Panc1 (cell line): Measurements from ENCODE around the gene ARHGAP23. TPM values are rescaled to one million over a fixed set of nuclear protein-coding genes. Genes with fewer than 3 reads are reported as not detected.

Experiments used
- ATAC-seq: fragments of 200-7000 bp; cut with Tn5 transposase; 2 replicates; pipeline ENCODE4 v1.9.1; 2020; ENCODE audit warnings: mild to moderate bottlenecking, moderate library complexity
- BruUV-seq: library from RNA; stranded (reverse); fragments of 400-500 nt; replicated peaks from 2 replicates; lab custom pipeline; 2021; lab: Mats Ljungman, UMichigan
- CTCF ChIA-PET: fragments of 300-600 bp; sonication (Branson Sonifier 250); formaldehyde crosslinking; loops from one replicate; lab custom pipeline; 2022; ENCODE audit warnings: antibody characterized with exemption; lab: Charles Lee
- POLR2A ChIA-PET: fragments of 300-600 bp; sonication (Branson Sonifier 250); formaldehyde crosslinking; loops from one replicate; lab custom pipeline; 2022; ENCODE audit warnings: antibody characterized with exemption; lab: Charles Lee
- DNase-seq: peaks from one replicate; pipeline ENCODE4 v3.0.0-alpha.2; 2010; ENCODE audit warnings: low read depth, low spot score
- H3K27ac ChIP-seq: 2 replicates; pipeline ENCODE4 v1.5.1; 2011; ENCODE audit warnings: mild to moderate bottlenecking, low read length, inconsistent platforms
- H3K27me3 ChIP-seq: fragments of 200-500 bp; sonication (Bioruptor generic); 2 replicates; pipeline ENCODE4 v1.6.0; 2014; ENCODE audit warnings: low read length, inconsistent platforms; ENCODE audit not compliant: control insufficient read depth, insufficient read depth
- H3K36me3 ChIP-seq: fragments of 200-500 bp; sonication (Bioruptor generic); 2 replicates; pipeline ENCODE4 v1.5.1; 2014; ENCODE audit warnings: inconsistent platforms, mild to moderate bottlenecking, low read length, moderate library complexity; ENCODE audit not compliant: control insufficient read depth, insufficient read depth
- H3K4me1 ChIP-seq: 2 replicates; pipeline ENCODE4 v1.5.1; 2011; ENCODE audit warnings: inconsistent platforms, mild to moderate bottlenecking, low read length, moderate library complexity; ENCODE audit not compliant: control insufficient read depth, insufficient read depth
- H3K4me3 ChIP-seq, 2 experiments: 2 replicates each; pipeline ENCODE4 v1.5.1; 2011 to 2012; ENCODE audit warnings: low read depth in 2 of 2, low read length in 2 of 2, mild to moderate bottlenecking in 2 of 2, inconsistent platforms in 1 of 2, moderate library complexity in 1 of 2
- H3K9me3 ChIP-seq: fragments of 200-500 bp; sonication (Bioruptor generic); 2 replicates; pipeline ENCODE4 v1.5.1; 2014; ENCODE audit warnings: low read depth, mild to moderate bottlenecking, inconsistent platforms, low read length, moderate library complexity; ENCODE audit not compliant: control insufficient read depth, insufficient read depth
- POLR2AphosphoS5 ChIP-seq: IDR thresholded peaks from 2 replicates; pipeline ENCODE4 v1.6.1; 2012; ENCODE audit warnings: mild to moderate bottlenecking, low read depth, low read length, moderate library complexity
- REST ChIP-seq, 2 experiments: IDR thresholded peaks; 2 replicates each; pipeline ENCODE4 v1.6.1; 2011 to 2012; ENCODE audit warnings: low read depth in 2 of 2, control low read depth in 1 of 2, low read length in 1 of 2, mild to moderate bottlenecking in 1 of 2, moderate library complexity in 1 of 2; ENCODE audit not compliant: insufficient read depth in 1 of 2
- SIN3A ChIP-seq: IDR thresholded peaks from 2 replicates; pipeline ENCODE4 v1.6.1; 2012; ENCODE audit warnings: low read depth, mild to moderate bottlenecking, low read length, moderate library complexity, borderline replicate concordance; ENCODE audit not compliant: insufficient read depth
- TCF7L2 ChIP-seq: IDR thresholded peaks from 2 replicates; pipeline ENCODE4 v1.6.1; 2011; ENCODE audit warnings: mild to moderate bottlenecking, low read depth, low read length, inconsistent platforms
- in situ Hi-C: cut with HindIII; loops from 2 replicates; pipeline ENCODE4 v1.10.0; 2016; ENCODE audit warnings: low sequenced_read_pairs, low pct_unique_long_range_greater_than_20kb
- intact Hi-C: fragments of 100-400 bp; cut with micrococcal nuclease; formaldehyde crosslinking; loops from one replicate; pipeline ENCODE4 v1.10.0; 2022; ENCODE audit not compliant: unreplicated experiment
- total RNA-seq: library from RNA; stranded (reverse); gene quantifications from one replicate; pipeline ENCODE4 v1.2.1, GENCODE V29; 2021; ENCODE audit not compliant: unreplicated experiment
- TF ChIP-seq, protein P1 (sequence below): fragments of 450-650 bp; IDR thresholded peaks from 2 replicates; pipeline ENCODE4 v1.5.1; 2017; ENCODE audit warnings: mild to moderate bottlenecking

The ARHGAP23 gene
- total RNA-seq, 1 experiment from 2014 or later: 33.0 TPM

GRCh38 chr17:38535886-38536285 is 107.6 kb downstream of the ARHGAP23 start:
- Histone ChIP-seq H3K36me3 (no peaks in the 10 kb centered on the region), H3K27ac (no peak overlapping the region), H3K4me1 (no peaks in the 10 kb centered on the region), H3K27me3 (no peaks in the 10 kb centered on the region), H3K9me3 (no peaks in the 10 kb centered on the region), H3K4me3 (no peak overlapping the region)
- DNase-seq (no peak), ATAC-seq (no peak)
- no peak for TF ChIP-seq REST (IDR thresholded peaks at IDR 0.05; ENCODE audit: insufficient read depth in 1 of 2, low read depth in 2 of 2, low read length in 1 of 2)
- TF ChIP-seq, protein P1, sequence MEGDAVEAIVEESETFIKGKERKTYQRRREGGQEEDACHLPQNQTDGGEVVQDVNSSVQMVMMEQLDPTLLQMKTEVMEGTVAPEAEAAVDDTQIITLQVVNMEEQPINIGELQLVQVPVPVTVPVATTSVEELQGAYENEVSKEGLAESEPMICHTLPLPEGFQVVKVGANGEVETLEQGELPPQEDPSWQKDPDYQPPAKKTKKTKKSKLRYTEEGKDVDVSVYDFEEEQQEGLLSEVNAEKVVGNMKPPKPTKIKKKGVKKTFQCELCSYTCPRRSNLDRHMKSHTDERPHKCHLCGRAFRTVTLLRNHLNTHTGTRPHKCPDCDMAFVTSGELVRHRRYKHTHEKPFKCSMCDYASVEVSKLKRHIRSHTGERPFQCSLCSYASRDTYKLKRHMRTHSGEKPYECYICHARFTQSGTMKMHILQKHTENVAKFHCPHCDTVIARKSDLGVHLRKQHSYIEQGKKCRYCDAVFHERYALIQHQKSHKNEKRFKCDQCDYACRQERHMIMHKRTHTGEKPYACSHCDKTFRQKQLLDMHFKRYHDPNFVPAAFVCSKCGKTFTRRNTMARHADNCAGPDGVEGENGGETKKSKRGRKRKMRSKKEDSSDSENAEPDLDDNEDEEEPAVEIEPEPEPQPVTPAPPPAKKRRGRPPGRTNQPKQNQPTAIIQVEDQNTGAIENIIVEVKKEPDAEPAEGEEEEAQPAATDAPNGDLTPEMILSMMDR: no peak
- TF ChIP-seq TCF7L2: no peak
- TF ChIP-seq SIN3A: no peak
- no peak for TF ChIP-seq POLR2AphosphoS5
- POLR2A ChIA-PET: no interaction called here
- BruUV-seq: no TSS peak
- CTCF ChIA-PET: interaction anchor here (0.6 kb wide), 1 partner anchor 16 kb away, joined by 7 read pairs; no protein-coding TSS in a partner anchor
- in situ Hi-C loops: no loop called here
- intact Hi-C loops: no loop called here

DNA sequence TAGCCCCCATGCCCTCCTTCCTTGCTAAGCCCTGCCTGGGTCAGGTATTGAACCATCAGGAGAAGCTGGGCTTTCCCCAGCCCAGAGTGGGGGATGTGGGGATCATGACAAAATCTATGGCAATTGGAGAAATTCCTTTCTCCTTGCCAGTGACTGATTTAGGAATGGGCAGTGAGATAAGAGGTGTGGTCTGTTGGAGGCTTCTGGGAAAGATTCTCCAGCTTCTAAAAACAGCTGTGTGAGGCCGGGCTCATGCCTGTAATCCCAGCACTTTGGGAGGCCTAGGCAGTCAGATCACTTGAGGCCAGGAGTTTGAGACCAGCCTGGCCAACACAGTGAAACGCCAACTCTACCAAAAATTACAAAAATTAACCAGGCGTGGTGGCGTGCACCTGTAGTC is 108.4 kb downstream of the ARHGAP23 start:
- ChIA-PET POLR2A (no interaction called here), CTCF (interaction anchor here (1.3 to 1.5 kb wide), 2 partner anchors 25 to 48 kb away, joined by 3 to 4 read pairs; no protein-coding TSS in a partner anchor)
- no peak overlapping the region for H3K4me3 ChIP-seq
- H3K4me1 ChIP-seq: no peaks in the 10 kb centered on the region
- H3K27ac ChIP-seq: no peak overlapping the region
- DNase-seq (no peak), ATAC-seq (no peak)
- in situ Hi-C loops (no loop called here), intact Hi-C loops (no loop called here)
- H3K27me3 ChIP-seq: no peaks in the 10 kb centered on the region
- no peaks in the 10 kb centered on the region for H3K36me3 ChIP-seq
- no peaks in the 10 kb centered on the region for H3K9me3 ChIP-seq
- BruUV-seq: no TSS peak
- TF ChIP-seq POLR2AphosphoS5: no peak

- ChIA-PET CTCF (interaction anchor here (0.6 kb wide), 1 partner anchor 94 kb away, joined by 4 read pairs; no protein-coding TSS in a partner anchor), POLR2A (no interaction called here)
- ATAC-seq (no peak), DNase-seq (no peak)
- H3K27me3 ChIP-seq: no peaks in the 10 kb centered on the region
- H3K27ac ChIP-seq: no peak overlapping the region
- TF ChIP-seq SIN3A: no peak
- TF ChIP-seq TCF7L2: no peak
- no peak for TF ChIP-seq REST (IDR thresholded peaks at IDR 0.05; ENCODE audit: insufficient read depth in 1 of 2, low read depth in 2 of 2, low read length in 1 of 2)
- TF ChIP-seq, protein P1: no peak
- TF ChIP-seq POLR2AphosphoS5: no peak
- no peak overlapping the region for H3K4me3 ChIP-seq
- H3K36me3 ChIP-seq: no peaks in the 10 kb centered on the region
- no TSS peak for BruUV-seq
- in situ Hi-C loops (no loop called here), intact Hi-C loops (no loop called here)
- no peaks in the 10 kb centered on the region for H3K4me1 ChIP-seq
- no peaks in the 10 kb centered on the region for H3K9me3 ChIP-seq
Observed at GRCh38 chr17:38538906-38539305, 110.6 kb downstream of the ARHGAP23 start.
